Uterus (tissue), 2 donors: Measurements from ENCODE around the gene TRMT6.

Experiments used
- CTCF ChIP-seq, 4 experiments: fragments of 200-600 bp in 2 of 4; fragments of 450-650 bp in 2 of 4; sonication (generic) in 2 of 4; IDR thresholded peaks; one replicate each; pipeline ENCODE4 v1.5.1; 2016 to 2019; ENCODE audit warnings: antibody characterized with exemption in 4 of 4, mild to moderate bottlenecking in 2 of 4, moderate library complexity in 1 of 4
- POLR2A ChIP-seq, 2 donors: fragments of 450-650 bp; IDR thresholded peaks; one replicate each; pipeline ENCODE4 v1.6.1; 2016; ENCODE audit warnings: antibody characterized with exemption in 2 of 2, mild to moderate bottlenecking in 1 of 2, moderate library complexity in 1 of 2

GRCh38 chr20:5975778-5976177, 25.4 kb upstream of the TRMT6 start:
- TF ChIP-seq CTCF (IDR thresholded peaks at IDR 0.05) (no peak), POLR2A (IDR thresholded peaks at IDR 0.05) (no peak)
